HG03575 (cell line): Measurements from ENCODE around the gene SNX11.

Experiments
- ATAC-seq: cut with Tn5 transposase; IDR thresholded peaks from one replicate; pipeline ENCODE4 v1.9.1; 2021; ENCODE audit not compliant: unreplicated experiment, insufficient number of reproducible peaks, low FRiP score; ENCODE audit errors: extremely low read depth

SNX11 gene

GRCh38 chr17:48153691-48154358 is 46.3 kb downstream of the SNX11 start:
- no peak for ATAC-seq

- ATAC-seq, result no peak
Observed at GRCh38 chr17:48155889-48156611, 48.5 kb downstream of the SNX11 start.

GRCh38 chr17:48159232-48159631 is 51.7 kb downstream of the SNX11 start:
- no peak for ATAC-seq

- no peak for ATAC-seq
Observed at GRCh38 chr17:48160177-48161081, 52.9 kb downstream of the SNX11 start.

GRCh38 chr17:48161127-48161905 is 53.8 kb downstream of the SNX11 start:
- ATAC-seq, result no peak

GRCh38 chr17:48162306-48162934 is 54.9 kb downstream of the SNX11 start:
- ATAC-seq, result no peak

- ATAC-seq, result no peak
Observed at GRCh38 chr17:48162946-48163506, 55.5 kb downstream of the SNX11 start.

GRCh38 chr17:48163809-48164208 is 56.2 kb downstream of the SNX11 start:
- no peak for ATAC-seq

GRCh38 chr17:48169926-48170325 is 62.4 kb downstream of the SNX11 start:
- no peak for ATAC-seq
